ENCODE results near the gene AATK.

DNA sequence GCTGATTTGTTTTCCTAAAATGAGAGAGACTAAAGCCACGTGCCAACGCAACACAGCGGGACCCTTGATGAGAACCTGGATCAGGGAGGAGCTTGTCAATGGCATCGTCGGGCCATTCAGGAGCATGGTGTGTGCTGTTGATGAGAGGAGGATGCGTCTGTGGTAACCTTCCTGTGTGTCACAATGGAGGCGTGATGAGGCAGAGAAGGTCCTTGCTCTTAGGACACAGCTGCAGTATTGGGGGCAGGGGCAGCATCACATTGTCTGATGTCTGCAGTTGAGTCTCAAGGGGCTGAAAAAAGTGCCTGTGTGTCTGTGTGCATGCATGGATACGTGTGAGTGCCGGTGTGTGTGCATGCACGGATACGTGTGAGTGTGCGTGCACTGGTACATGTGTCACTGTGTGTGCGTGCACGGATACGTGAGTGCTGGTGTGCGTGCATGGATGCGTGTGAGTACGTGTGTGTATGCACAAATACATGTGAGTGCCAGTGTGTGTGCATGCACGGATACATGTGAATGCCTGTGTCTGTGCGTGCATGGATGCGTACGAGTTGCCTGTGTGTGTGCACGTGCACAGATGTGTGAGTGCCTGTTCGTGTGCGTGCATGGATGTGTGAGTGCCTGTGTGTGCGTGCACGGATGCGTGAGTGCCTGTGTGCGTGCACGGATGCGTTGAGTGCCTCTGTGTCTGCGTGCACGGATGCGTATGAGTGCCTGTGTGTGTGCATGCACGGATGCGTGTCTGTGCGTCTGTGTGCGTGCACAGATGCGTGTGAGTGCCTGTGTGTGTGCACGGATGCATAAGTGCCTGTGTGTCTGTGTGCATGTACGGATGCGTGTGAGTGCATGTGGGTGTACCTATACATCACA is 91.8 kb downstream of the AATK start:
- TF ChIP-seq SUZ12 (IDR thresholded peaks at IDR 0.05; ENCODE audit: extremely low read depth, insufficient read depth, insufficient read length) (no peak), ZNF274 (IDR thresholded peaks at IDR 0.05; ENCODE audit: low read depth, low read length) (no peak)

Data from NT2/D1 (cell line).